ENCODE results near the gene RTKN.
"Not testable (repeated sequence)": the region's sequence is repeated elsewhere in the genome, so short reads cannot be mapped to it uniquely, and the experiment has no call there.

Gene RTKN

DNA sequence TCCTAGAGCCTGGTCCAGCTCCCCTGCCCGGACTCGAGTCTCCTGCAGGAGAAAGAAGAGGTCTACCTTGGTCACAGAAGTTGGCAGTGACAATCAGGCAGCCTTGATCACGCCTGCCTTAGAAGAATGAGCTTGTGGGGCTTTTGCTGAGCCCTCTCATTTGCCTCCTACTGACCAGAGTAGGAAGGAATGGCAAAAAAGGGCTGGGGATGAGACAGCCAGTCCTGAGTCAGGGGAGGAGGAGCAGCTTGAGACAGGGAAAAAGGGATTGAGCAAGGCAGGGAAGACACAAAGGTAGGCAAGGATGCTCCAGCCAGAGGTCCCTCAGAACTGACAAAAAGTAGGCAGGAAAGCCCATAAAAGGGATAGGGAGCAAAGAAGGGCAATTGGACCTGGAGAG lies 14.2 kb downstream of the RTKN start:
- Histone ChIP-seq H3K9ac (ENCODE audit: low read depth, low read length) (no peak overlapping the region), H3K4me1 (ENCODE audit: control insufficient read depth, insufficient read depth, low read length) (no peaks in the 10 kb centered on the region), H3K4me3 (ENCODE audit: low read depth, low read length) (no peak overlapping the region), H3K36me3 (ENCODE audit: control insufficient read depth, insufficient read depth, low read length) (peaks cover 60% of the 10 kb centered on the region), H3K27me3 (ENCODE audit: control insufficient read depth, insufficient read depth, low read length) (peaks cover 5% of the 10 kb centered on the region), H3K9me3 (ENCODE audit: control insufficient read depth, insufficient read depth, low read length) (no peaks in the 10 kb centered on the region)

- H3K4me1 ChIP-seq (ENCODE audit: control insufficient read depth, insufficient read depth, low read length), result no peaks in the 10 kb centered on the region
- H3K4me3 ChIP-seq (ENCODE audit: low read depth, low read length), result no peak overlapping the region
- no peak overlapping the region for H3K9ac ChIP-seq (ENCODE audit: low read depth, low read length)
- peaks cover 5% of the 10 kb centered on the region for H3K27me3 ChIP-seq (ENCODE audit: control insufficient read depth, insufficient read depth, low read length)
- H3K9me3 ChIP-seq (ENCODE audit: control insufficient read depth, insufficient read depth, low read length), result no peaks in the 10 kb centered on the region
- peaks cover 56% of the 10 kb centered on the region for H3K36me3 ChIP-seq (ENCODE audit: control insufficient read depth, insufficient read depth, low read length)
Observed at GRCh38 chr2:74426181-74426758, 15.5 kb downstream of the RTKN start.

GRCh38 chr2:74425523-74425922 lies 16.2 kb downstream of the RTKN start:
- H3K36me3 ChIP-seq (ENCODE audit: control insufficient read depth, insufficient read depth, low read length), result peaks cover 53% of the 10 kb centered on the region
- no peak overlapping the region for H3K4me3 ChIP-seq (ENCODE audit: low read depth, low read length)
- H3K9ac ChIP-seq (ENCODE audit: low read depth, low read length), result no peak overlapping the region
- H3K27me3 ChIP-seq (ENCODE audit: control insufficient read depth, insufficient read depth, low read length), result peaks cover 5% of the 10 kb centered on the region
- no peaks in the 10 kb centered on the region for H3K9me3 ChIP-seq (ENCODE audit: control insufficient read depth, insufficient read depth, low read length)
- no peaks in the 10 kb centered on the region for H3K4me1 ChIP-seq (ENCODE audit: control insufficient read depth, insufficient read depth, low read length)

- no peaks in the 10 kb centered on the region for H3K4me1 ChIP-seq (ENCODE audit: control insufficient read depth, insufficient read depth, low read length)
- H3K4me3 ChIP-seq (ENCODE audit: low read depth, low read length), result no peak overlapping the region
- peaks cover 48% of the 10 kb centered on the region for H3K36me3 ChIP-seq (ENCODE audit: control insufficient read depth, insufficient read depth, low read length)
- no peak overlapping the region for H3K9ac ChIP-seq (ENCODE audit: low read depth, low read length)
- peaks cover 11% of the 10 kb centered on the region for H3K27me3 ChIP-seq (ENCODE audit: control insufficient read depth, insufficient read depth, low read length)
- no peaks in the 10 kb centered on the region for H3K9me3 ChIP-seq (ENCODE audit: control insufficient read depth, insufficient read depth, low read length)
Observed at GRCh38 chr2:74424995-74425406, 16.7 kb downstream of the RTKN start.

- H3K27me3 ChIP-seq (ENCODE audit: control insufficient read depth, insufficient read depth, low read length), result peaks cover 11% of the 10 kb centered on the region
- no peak overlapping the region for H3K4me3 ChIP-seq (ENCODE audit: low read depth, low read length)
- H3K9ac ChIP-seq (ENCODE audit: low read depth, low read length), result no peak overlapping the region
- no peaks in the 10 kb centered on the region for H3K4me1 ChIP-seq (ENCODE audit: control insufficient read depth, insufficient read depth, low read length)
- H3K36me3 ChIP-seq (ENCODE audit: control insufficient read depth, insufficient read depth, low read length), result peaks cover 42% of the 10 kb centered on the region
- no peaks in the 10 kb centered on the region for H3K9me3 ChIP-seq (ENCODE audit: control insufficient read depth, insufficient read depth, low read length)
Observed at GRCh38 chr2:74424139-74424992, 17.4 kb downstream of the RTKN start.

- H3K36me3 ChIP-seq (ENCODE audit: control insufficient read depth, insufficient read depth, low read length), result peaks cover 33% of the 10 kb centered on the region
- no peak overlapping the region for H3K9ac ChIP-seq (ENCODE audit: low read depth, low read length)
- H3K9me3 ChIP-seq (ENCODE audit: control insufficient read depth, insufficient read depth, low read length), result no peaks in the 10 kb centered on the region
- no peak overlapping the region for H3K4me3 ChIP-seq (ENCODE audit: low read depth, low read length)
- H3K4me1 ChIP-seq (ENCODE audit: control insufficient read depth, insufficient read depth, low read length), result no peaks in the 10 kb centered on the region
- H3K27me3 ChIP-seq (ENCODE audit: control insufficient read depth, insufficient read depth, low read length), result peaks cover 11% of the 10 kb centered on the region
Observed at GRCh38 chr2:74423231-74424095, 18.3 kb downstream of the RTKN start.

- peaks cover 13% of the 10 kb centered on the region for H3K36me3 ChIP-seq (ENCODE audit: control insufficient read depth, insufficient read depth, low read length)
- peaks cover 11% of the 10 kb centered on the region for H3K27me3 ChIP-seq (ENCODE audit: control insufficient read depth, insufficient read depth, low read length)
- H3K9ac ChIP-seq (ENCODE audit: low read depth, low read length), result peak within 1 kb of the TSS; percentile 70
- H3K4me3 ChIP-seq (ENCODE audit: low read depth, low read length), result peak within 1 kb of the TSS; percentile 89
- no peaks in the 10 kb centered on the region for H3K4me1 ChIP-seq (ENCODE audit: control insufficient read depth, insufficient read depth, low read length)
- H3K9me3 ChIP-seq (ENCODE audit: control insufficient read depth, insufficient read depth, low read length), result no peaks in the 10 kb centered on the region
Observed at GRCh38 chr2:74421221-74421870, 20.4 kb downstream of the RTKN start, which contains the start of the genes C2orf81 and WDR54. Gene C2orf81, minus strand, starts transcription at chr2:74421619. Its CDS starts 59 bp downstream, at chr2:74421560. Gene WDR54, plus strand, starts transcription at chr2:74421730. Its CDS starts 424 bp downstream, at chr2:74422154.

DNA sequence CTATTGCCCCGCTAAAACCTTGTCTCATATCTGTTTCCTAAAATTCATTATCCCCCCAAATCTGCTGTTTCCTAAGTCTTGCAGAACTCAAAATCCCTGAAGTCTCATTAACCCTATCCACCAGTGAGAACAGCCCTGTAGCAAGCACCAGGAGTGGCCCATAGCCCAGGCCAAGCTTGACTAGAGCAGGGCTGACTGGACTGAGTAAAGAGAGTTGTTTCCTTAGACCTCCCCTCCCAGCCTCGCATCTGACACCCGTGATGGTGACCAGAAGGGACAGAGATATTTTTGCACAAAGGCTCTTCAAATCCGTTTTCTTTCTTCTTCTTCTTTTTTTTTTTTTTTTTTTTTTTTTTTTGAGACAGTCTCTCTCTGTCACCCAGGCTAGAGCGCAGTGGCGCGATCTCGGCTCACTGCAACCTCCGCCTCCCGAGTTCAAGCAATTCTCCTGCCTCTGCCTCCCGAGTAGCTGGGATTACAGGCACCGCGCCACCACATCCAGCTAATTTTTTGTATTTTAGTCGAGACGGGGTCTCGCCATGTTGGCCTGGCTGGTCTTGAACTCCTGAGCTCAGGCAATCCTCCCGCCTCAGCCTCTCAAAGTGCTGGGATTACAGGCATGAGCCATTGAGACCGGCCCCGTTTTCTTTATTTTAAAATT lies 21.2 kb downstream of the RTKN start:
- H3K36me3 ChIP-seq (ENCODE audit: control insufficient read depth, insufficient read depth, low read length); H3K9me3 ChIP-seq (ENCODE audit: control insufficient read depth, insufficient read depth, low read length); H3K9ac ChIP-seq (ENCODE audit: low read depth, low read length); H3K4me1 ChIP-seq (ENCODE audit: control insufficient read depth, insufficient read depth, low read length): not testable (repeated sequence)
- peaks cover 11% of the 10 kb centered on the region for H3K27me3 ChIP-seq (ENCODE audit: control insufficient read depth, insufficient read depth, low read length)
- H3K4me3 ChIP-seq (ENCODE audit: low read depth, low read length), result peak overlapping the region; percentile 89

DNA sequence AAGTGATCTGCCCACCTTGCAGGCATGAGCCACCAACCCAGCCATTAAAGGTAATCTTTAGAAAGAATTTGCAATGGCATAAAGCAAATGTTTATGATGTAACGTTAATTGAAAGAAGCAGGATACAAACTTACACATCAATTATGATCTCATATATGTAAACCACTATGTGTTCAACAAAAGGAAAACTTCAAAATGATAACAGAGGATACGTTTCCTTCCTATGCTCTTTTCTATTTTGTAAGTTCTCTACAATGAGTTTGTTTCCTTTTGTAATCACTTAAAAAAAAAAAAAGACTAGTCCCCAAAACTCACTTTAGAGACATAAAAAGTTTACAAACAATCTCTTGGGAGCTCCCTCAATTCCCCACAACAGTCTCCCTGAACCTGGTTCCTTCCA lies 21.7 kb downstream of the RTKN start:
- peaks cover 11% of the 10 kb centered on the region for H3K27me3 ChIP-seq (ENCODE audit: control insufficient read depth, insufficient read depth, low read length)
- H3K36me3 ChIP-seq (ENCODE audit: control insufficient read depth, insufficient read depth, low read length), result peaks cover 5% of the 10 kb centered on the region
- no peak overlapping the region for H3K9ac ChIP-seq (ENCODE audit: low read depth, low read length)
- H3K4me1 ChIP-seq (ENCODE audit: control insufficient read depth, insufficient read depth, low read length), result no peaks in the 10 kb centered on the region
- H3K9me3 ChIP-seq (ENCODE audit: control insufficient read depth, insufficient read depth, low read length), result no peaks in the 10 kb centered on the region
- H3K4me3 ChIP-seq (ENCODE audit: low read depth, low read length), result no peak overlapping the region

DNA sequence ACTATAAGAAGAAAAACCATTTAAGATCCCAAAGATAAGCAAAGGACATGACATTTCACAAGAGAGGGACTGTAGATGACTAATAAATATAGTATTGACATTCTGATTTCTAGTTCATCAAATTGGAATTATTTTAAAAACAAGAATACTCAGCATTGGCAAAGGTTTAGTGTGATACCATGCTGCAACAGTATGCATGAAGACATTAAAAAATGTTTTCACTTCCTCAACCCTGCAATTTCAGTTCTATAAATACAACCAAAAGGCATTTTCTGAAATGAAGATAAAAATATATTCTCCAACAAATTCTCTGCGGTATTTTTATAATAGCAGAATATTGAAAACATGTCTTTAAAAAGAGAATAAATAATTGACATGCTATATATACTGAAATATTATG lies 22.4 kb downstream of the RTKN start:
- no peaks in the 10 kb centered on the region for H3K36me3 ChIP-seq (ENCODE audit: control insufficient read depth, insufficient read depth, low read length)
- H3K9ac ChIP-seq (ENCODE audit: low read depth, low read length), result no peak overlapping the region
- peaks cover 11% of the 10 kb centered on the region for H3K27me3 ChIP-seq (ENCODE audit: control insufficient read depth, insufficient read depth, low read length)
- H3K9me3 ChIP-seq (ENCODE audit: control insufficient read depth, insufficient read depth, low read length), result no peaks in the 10 kb centered on the region
- no peak overlapping the region for H3K4me3 ChIP-seq (ENCODE audit: low read depth, low read length)
- no peaks in the 10 kb centered on the region for H3K4me1 ChIP-seq (ENCODE audit: control insufficient read depth, insufficient read depth, low read length)

DNA sequence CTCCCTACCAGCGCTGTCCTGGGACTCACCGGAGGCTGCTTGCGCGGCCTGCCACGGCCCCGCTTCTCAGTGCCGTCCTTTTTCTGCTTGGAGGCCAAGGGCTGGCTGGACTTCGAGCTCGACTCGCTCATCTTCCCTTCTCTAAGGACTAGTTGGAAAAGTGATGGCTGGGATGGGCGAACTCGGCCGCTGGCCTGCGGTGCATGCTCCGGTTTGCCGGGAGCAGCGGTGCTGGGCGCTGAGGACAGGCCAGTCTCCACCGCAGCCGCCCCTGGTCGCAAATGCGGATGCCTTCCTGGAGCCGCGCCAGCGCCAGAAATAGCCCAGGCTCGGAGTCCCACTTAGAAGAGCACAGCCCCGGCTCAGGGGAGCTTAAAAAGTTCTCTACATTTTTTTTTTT lies 23.4 kb downstream of the RTKN start:
- no peaks in the 10 kb centered on the region for H3K36me3 ChIP-seq (ENCODE audit: control insufficient read depth, insufficient read depth, low read length)
- H3K27me3 ChIP-seq (ENCODE audit: control insufficient read depth, insufficient read depth, low read length), result peaks cover 9% of the 10 kb centered on the region
- no peak overlapping the region for H3K9ac ChIP-seq (ENCODE audit: low read depth, low read length)
- H3K4me3 ChIP-seq (ENCODE audit: low read depth, low read length), result no peak overlapping the region
- no peaks in the 10 kb centered on the region for H3K4me1 ChIP-seq (ENCODE audit: control insufficient read depth, insufficient read depth, low read length)
- H3K9me3 ChIP-seq (ENCODE audit: control insufficient read depth, insufficient read depth, low read length), result no peaks in the 10 kb centered on the region

Data from iPS-15b (cell line).